Measurements from ENCODE around the gene CASZ1.

GRCh38 chr1:10714337-10715114 is 81.9 kb downstream of the CASZ1 start:
- TF ChIP-seq CTCF (IDR thresholded peaks at IDR 0.05) = no peak
- no peak for TF ChIP-seq POLR2AphosphoS5 (IDR thresholded peaks at IDR 0.05)
